Measurements from ENCODE around the gene TTLL11. TPM values are rescaled to one million over a fixed set of nuclear protein-coding genes. Genes with fewer than 3 reads are reported as not detected.

Gene TTLL11
- total RNA-seq, 4 donors from 2014 or later: 9.8 to 18.6 (median 15.6) TPM

DNA sequence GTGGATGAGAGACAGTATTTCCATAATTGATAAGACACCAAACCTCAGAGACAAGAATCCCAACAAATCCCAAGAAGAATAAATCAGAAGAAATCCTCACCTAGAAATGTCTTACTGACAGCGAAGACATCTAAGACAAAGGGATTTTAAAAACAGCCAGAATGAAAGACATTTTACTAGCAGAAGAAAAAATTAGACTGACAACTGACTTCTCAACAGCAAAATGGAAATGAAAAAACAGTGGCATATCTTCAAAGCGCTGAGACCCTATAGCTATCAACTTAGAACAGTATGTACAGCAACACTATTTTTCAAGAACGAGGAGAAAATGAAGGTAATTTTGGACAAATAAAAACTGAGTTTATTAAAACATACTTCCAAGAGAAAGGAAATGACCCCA is 16.3 kb downstream of the TTLL11 start:
- Histone ChIP-seq H3K4me1 (no peaks in the 10 kb centered on the region), H3K27me3 (no peaks in the 10 kb centered on the region), H3K4me3 (no peak overlapping the region), H3K36me3 (peaks cover 0 to 7% (median 0%) of the 10 kb centered on the region in 3 donors), H3K9me3 (peaks cover 0 to 18% (median 7%) of the 10 kb centered on the region in 4 donors), H3K27ac (no peak overlapping the region)
- 93% methylated on average over 3 of the region's 3 CpGs for WGBS, 2 donors
- TF ChIP-seq EP300 (IDR thresholded peaks at IDR 0.05) (no peak), POLR2A (IDR thresholded peaks at IDR 0.05) (no peak)
- TF ChIP-seq, protein P1, sequence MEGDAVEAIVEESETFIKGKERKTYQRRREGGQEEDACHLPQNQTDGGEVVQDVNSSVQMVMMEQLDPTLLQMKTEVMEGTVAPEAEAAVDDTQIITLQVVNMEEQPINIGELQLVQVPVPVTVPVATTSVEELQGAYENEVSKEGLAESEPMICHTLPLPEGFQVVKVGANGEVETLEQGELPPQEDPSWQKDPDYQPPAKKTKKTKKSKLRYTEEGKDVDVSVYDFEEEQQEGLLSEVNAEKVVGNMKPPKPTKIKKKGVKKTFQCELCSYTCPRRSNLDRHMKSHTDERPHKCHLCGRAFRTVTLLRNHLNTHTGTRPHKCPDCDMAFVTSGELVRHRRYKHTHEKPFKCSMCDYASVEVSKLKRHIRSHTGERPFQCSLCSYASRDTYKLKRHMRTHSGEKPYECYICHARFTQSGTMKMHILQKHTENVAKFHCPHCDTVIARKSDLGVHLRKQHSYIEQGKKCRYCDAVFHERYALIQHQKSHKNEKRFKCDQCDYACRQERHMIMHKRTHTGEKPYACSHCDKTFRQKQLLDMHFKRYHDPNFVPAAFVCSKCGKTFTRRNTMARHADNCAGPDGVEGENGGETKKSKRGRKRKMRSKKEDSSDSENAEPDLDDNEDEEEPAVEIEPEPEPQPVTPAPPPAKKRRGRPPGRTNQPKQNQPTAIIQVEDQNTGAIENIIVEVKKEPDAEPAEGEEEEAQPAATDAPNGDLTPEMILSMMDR (IDR thresholded peaks at IDR 0.05): no peak
- DNase-seq (ENCODE audit: low spot score in 2 of 2): no peak

DNA sequence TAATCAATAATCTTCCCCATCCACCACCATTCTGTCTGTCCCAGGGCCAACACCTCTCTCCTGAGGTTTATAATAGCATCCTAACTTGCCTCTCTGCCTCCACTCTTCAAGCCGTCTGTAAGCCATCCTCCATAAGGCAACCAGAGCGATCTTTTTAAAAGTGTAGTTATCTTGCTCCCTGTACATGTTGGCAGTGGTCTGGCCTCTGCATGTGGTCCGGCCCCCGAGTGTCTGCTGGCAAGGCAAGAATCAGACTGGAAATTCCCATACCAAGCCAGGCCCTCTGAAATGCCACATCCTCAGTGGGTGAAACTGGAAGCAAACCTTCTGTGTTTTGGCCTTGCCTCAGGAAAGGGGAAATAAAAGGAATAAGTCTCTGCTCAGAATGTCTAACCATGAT is 17.0 kb downstream of the TTLL11 start:
- no peak overlapping the region for H3K27ac ChIP-seq
- H3K4me1 ChIP-seq: no peaks in the 10 kb centered on the region
- 74 to 86% methylated on average over 4 of the region's 4 CpGs for WGBS, 2 donors

DNA sequence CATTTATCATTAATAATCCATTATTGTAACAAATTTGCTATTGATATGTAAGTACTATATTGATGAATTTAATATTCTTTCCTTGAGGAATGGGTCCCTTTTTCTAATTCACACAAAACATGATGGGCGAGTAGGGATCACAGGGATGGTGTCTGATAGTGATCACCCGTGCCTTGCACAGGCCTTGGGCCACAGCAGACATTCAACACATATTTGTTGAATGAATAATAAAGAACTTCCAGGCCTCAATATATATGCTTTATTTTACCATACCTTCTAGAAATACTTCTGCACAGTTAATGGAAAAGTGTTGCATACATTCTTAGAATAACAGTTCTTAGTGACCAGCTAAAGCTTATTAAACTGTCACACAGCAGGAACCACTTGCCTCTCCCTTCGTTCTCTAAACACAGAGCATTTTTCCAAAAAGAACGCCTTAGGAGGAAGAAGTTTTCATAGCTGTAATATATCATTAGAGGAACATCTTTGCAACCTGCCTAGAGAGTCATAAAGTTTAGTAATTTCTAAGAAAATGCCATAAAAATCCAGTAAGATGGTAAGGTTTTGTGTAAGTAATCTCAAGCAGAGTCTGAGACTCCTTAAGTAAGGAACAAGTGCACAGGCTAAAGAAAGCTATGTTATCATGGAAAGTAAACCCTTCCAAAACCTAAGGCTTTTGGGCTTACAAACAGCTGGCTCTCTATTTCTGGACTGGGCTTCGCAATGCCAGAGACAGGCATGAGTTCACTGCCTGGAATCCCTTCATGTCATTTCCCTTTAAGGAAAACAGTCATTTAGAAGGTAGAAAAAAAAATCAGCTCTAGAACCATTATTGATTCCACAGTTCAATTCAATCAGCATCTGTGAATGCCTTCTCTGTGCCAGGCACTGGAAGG is 17.7 kb downstream of the TTLL11 start:
- 77 to 80% methylated on average over 5 of the region's 5 CpGs for WGBS, 2 donors
- DNase-seq (ENCODE audit: low spot score in 2 of 2): no peak
- Histone ChIP-seq H3K4me3 (no peak overlapping the region), H3K27me3 (no peaks in the 10 kb centered on the region), H3K36me3 (peaks cover 0 to 15% (median 0%) of the 10 kb centered on the region in 3 donors), H3K27ac (no peak overlapping the region), H3K9me3 (peaks cover 0 to 18% (median 7%) of the 10 kb centered on the region in 4 donors), H3K4me1 (no peaks in the 10 kb centered on the region)
- TF ChIP-seq, protein P1 (IDR thresholded peaks at IDR 0.05): no peak
- TF ChIP-seq EP300 (IDR thresholded peaks at IDR 0.05) (no peak), POLR2A (IDR thresholded peaks at IDR 0.05) (no peak)

More for the DNA sequence above, 17.0 kb downstream of the TTLL11 start:
- no peak overlapping the region for H3K4me3 ChIP-seq
- H3K27me3 ChIP-seq: no peaks in the 10 kb centered on the region
- TF ChIP-seq EP300 (IDR thresholded peaks at IDR 0.05) (no peak), POLR2A (IDR thresholded peaks at IDR 0.05) (no peak)
- TF ChIP-seq, protein P1 (IDR thresholded peaks at IDR 0.05): no peak
- no peak for DNase-seq (ENCODE audit: low spot score in 2 of 2)
- peaks cover 0 to 11% (median 0%) of the 10 kb centered on the region in 3 donors for H3K36me3 ChIP-seq
- peaks cover 0 to 18% (median 7%) of the 10 kb centered on the region in 4 donors for H3K9me3 ChIP-seq

DNA sequence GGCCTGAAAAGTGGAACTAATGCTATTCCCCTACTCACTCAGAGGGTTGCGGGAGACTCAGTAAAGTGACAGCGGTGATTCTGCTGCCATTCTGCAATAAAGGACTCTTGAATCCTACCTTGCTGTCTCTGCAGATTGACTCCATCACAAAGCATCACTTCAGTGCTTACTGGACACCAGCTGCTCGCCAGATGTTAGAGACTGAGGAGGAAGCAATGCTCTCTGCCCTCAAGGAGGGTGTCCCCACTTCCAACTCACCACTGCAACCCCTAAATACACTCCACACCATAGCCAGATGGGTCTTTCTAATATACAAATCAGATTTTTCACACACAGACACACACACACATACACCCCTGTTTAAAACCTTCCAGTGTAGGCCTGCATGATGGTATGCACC is 21.4 kb downstream of the TTLL11 start:
- TF ChIP-seq EP300 (IDR thresholded peaks at IDR 0.05) (no peak), POLR2A (IDR thresholded peaks at IDR 0.05) (no peak)
- TF ChIP-seq, protein P1 (IDR thresholded peaks at IDR 0.05): no peak
- Histone ChIP-seq H3K27ac (no peak overlapping the region), H3K4me3 (no peak overlapping the region), H3K9me3 (peaks cover 0 to 1% (median 0%) of the 10 kb centered on the region in 4 donors), H3K36me3 (peaks cover 0 to 8% (median 0%) of the 10 kb centered on the region in 3 donors), H3K27me3 (no peaks in the 10 kb centered on the region), H3K4me1 (no peaks in the 10 kb centered on the region)
- 90 to 97% methylated on average over 3 of the region's 3 CpGs for WGBS, 2 donors
- no peak for DNase-seq (ENCODE audit: low spot score in 2 of 2)

Measured in tibial nerve (tissue), 4 donors.